GM13976 (cell line): ENCODE measurements around the gene ITPK1.

Experiments used
- DNase-seq: peaks from one replicate; pipeline ENCODE4 v3.0.0; 2012; ENCODE audit warnings: low spot score
- in situ Hi-C: fragments of 300-500 bp; cut with MboI; formaldehyde crosslinking; loops from one replicate; pipeline ENCODE4 v1.12.0; 2022; ENCODE audit warnings: low sequenced_read_pairs, mixed read lengths, inconsistent platforms; ENCODE audit not compliant: unreplicated experiment
- TF ChIP-seq, protein P1 (sequence below): IDR thresholded peaks from 2 replicates; pipeline ENCODE4 v1.5.1; 2012; ENCODE audit warnings: borderline replicate concordance, mild to moderate bottlenecking; ENCODE audit not compliant: insufficient read depth; ENCODE audit errors: extremely low read depth, missing control alignments, control extremely low read depth

Gene ITPK1

GRCh38 chr14:92887157-92887556 is 228.6 kb downstream of the ITPK1 start:
- in situ Hi-C loops: no loop called here
- TF ChIP-seq, protein P1, sequence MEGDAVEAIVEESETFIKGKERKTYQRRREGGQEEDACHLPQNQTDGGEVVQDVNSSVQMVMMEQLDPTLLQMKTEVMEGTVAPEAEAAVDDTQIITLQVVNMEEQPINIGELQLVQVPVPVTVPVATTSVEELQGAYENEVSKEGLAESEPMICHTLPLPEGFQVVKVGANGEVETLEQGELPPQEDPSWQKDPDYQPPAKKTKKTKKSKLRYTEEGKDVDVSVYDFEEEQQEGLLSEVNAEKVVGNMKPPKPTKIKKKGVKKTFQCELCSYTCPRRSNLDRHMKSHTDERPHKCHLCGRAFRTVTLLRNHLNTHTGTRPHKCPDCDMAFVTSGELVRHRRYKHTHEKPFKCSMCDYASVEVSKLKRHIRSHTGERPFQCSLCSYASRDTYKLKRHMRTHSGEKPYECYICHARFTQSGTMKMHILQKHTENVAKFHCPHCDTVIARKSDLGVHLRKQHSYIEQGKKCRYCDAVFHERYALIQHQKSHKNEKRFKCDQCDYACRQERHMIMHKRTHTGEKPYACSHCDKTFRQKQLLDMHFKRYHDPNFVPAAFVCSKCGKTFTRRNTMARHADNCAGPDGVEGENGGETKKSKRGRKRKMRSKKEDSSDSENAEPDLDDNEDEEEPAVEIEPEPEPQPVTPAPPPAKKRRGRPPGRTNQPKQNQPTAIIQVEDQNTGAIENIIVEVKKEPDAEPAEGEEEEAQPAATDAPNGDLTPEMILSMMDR: no peak
- no peak for DNase-seq
